ENCODE data around the gene DGKG. TPM values are rescaled to one million over a fixed set of nuclear protein-coding genes. Genes with fewer than 3 reads are reported as not detected.

The DGKG gene
- polyA plus RNA-seq, 1 donor (not counting 4 experiments of a cell fraction or from before 2014, with no cell fraction given): 0.22 TPM

GRCh38 chr3:186180891-186181481, 181.0 kb downstream of the DGKG start:
- Histone ChIP-seq H3K9me3 (ENCODE audit: control insufficient read depth, low read depth, low read length) (no peaks in the 10 kb centered on the region), H3K4me3 (ENCODE audit: control insufficient read depth in 2 of 3, extremely low read depth in 1 of 3, insufficient read depth in 2 of 3, low read depth in 1 of 3, low read length in 3 of 3) (no peak overlapping the region), H2AFZ (ENCODE audit: control insufficient read depth, low read length) (no peak overlapping the region), H4K20me1 (ENCODE audit: control insufficient read depth, extremely low read depth, insufficient read depth, low read length) (no peaks in the 10 kb centered on the region), H3K4me2 (ENCODE audit: control insufficient read depth, extremely low read depth, insufficient read depth, low read depth, low read length) (no peak overlapping the region), H3K27me3 (ENCODE audit: control insufficient read depth, extremely low read depth, insufficient read depth, low read length) (no peaks in the 10 kb centered on the region), H3K79me2 (ENCODE audit: control insufficient read depth, insufficient read depth, low read length) (no peaks in the 10 kb centered on the region), H3K27ac (ENCODE audit: control insufficient read depth, insufficient read depth, low read length) (no peak overlapping the region), H3K9ac (ENCODE audit: control insufficient read depth, extremely low read depth, insufficient read depth, low read length) (no peak overlapping the region), H3K36me3 (ENCODE audit: control insufficient read depth in 2 of 2, extremely low read depth in 1 of 2, insufficient read depth in 2 of 2, low read length in 2 of 2) (no peaks in the 10 kb centered on the region), H3K4me1 (ENCODE audit: control insufficient read depth, extremely low read depth, insufficient read depth, low read length) (no peaks in the 10 kb centered on the region), H3K9me1 (ENCODE audit: control insufficient read depth, extremely low read depth, insufficient read depth, low read length) (no peaks in the 10 kb centered on the region)
- TF ChIP-seq EZH2 (IDR thresholded peaks at IDR 0.05; ENCODE audit: low read length) (no peak), CTCF (optimal IDR thresholded peaks at IDR 0.05 in 1 of 3, IDR thresholded peaks at IDR 0.05 in 1 of 3, conservative IDR thresholded peaks at IDR 0.05 in 1 of 3; ENCODE audit: extremely low read depth in 1 of 3, insufficient read depth in 2 of 3, low read length in 3 of 3) (no peak)
- DNase-seq (ENCODE audit: low read depth, low spot score): no peak
- dilution Hi-C loops (cut with MboI; ENCODE audit: extremely low pct_ligation_motif_present, low sequenced_read_pairs): no loop called here
- FAIRE-seq: no peak

GRCh38 chr3:186180151-186180550, 181.9 kb downstream of the DGKG start:
- Histone ChIP-seq H3K4me3 (ENCODE audit: control insufficient read depth in 2 of 3, extremely low read depth in 1 of 3, insufficient read depth in 2 of 3, low read depth in 1 of 3, low read length in 3 of 3) (no peak overlapping the region), H3K9me1 (ENCODE audit: control insufficient read depth, extremely low read depth, insufficient read depth, low read length) (no peaks in the 10 kb centered on the region), H3K36me3 (ENCODE audit: control insufficient read depth in 2 of 2, extremely low read depth in 1 of 2, insufficient read depth in 2 of 2, low read length in 2 of 2) (no peaks in the 10 kb centered on the region), H3K9ac (ENCODE audit: control insufficient read depth, extremely low read depth, insufficient read depth, low read length) (no peak overlapping the region), H4K20me1 (ENCODE audit: control insufficient read depth, extremely low read depth, insufficient read depth, low read length) (no peaks in the 10 kb centered on the region), H3K4me1 (ENCODE audit: control insufficient read depth, extremely low read depth, insufficient read depth, low read length) (no peaks in the 10 kb centered on the region), H3K9me3 (ENCODE audit: control insufficient read depth, low read depth, low read length) (no peaks in the 10 kb centered on the region), H3K27ac (ENCODE audit: control insufficient read depth, insufficient read depth, low read length) (no peak overlapping the region), H2AFZ (ENCODE audit: control insufficient read depth, low read length) (no peak overlapping the region), H3K4me2 (ENCODE audit: control insufficient read depth, extremely low read depth, insufficient read depth, low read depth, low read length) (no peak overlapping the region), H3K27me3 (ENCODE audit: control insufficient read depth, extremely low read depth, insufficient read depth, low read length) (peaks cover under 1% of the 10 kb centered on the region), H3K79me2 (ENCODE audit: control insufficient read depth, insufficient read depth, low read length) (no peaks in the 10 kb centered on the region)
- FAIRE-seq: no peak
- TF ChIP-seq EZH2 (IDR thresholded peaks at IDR 0.05; ENCODE audit: low read length) (no peak), CTCF (optimal IDR thresholded peaks at IDR 0.05 in 1 of 3, IDR thresholded peaks at IDR 0.05 in 1 of 3, conservative IDR thresholded peaks at IDR 0.05 in 1 of 3; ENCODE audit: extremely low read depth in 1 of 3, insufficient read depth in 2 of 3, low read length in 3 of 3) (no peak)
- dilution Hi-C loops (cut with MboI; ENCODE audit: extremely low pct_ligation_motif_present, low sequenced_read_pairs): no loop called here
- no peak for DNase-seq (ENCODE audit: low read depth, low spot score)

All from keratinocyte (primary cell).